ENCODE measurements around the gene MTHFD1L. TPM values are rescaled to one million over a fixed set of nuclear protein-coding genes. Genes with fewer than 3 reads are reported as not detected.

The MTHFD1L gene
- total and polyA plus RNA-seq, 2 donors (not counting 3 experiments of a cell fraction or from before 2014, with no cell fraction given), result 40.2 to 120 TPM

GRCh38 chr6:150865043-150865405 is 478 bp upstream of the MTHFD1L start:
- dilution Hi-C loops (cut with MboI; ENCODE audit: extremely low pct_ligation_motif_present, low sequenced_read_pairs), result no loop called here
- FAIRE-seq (no peak), DNase-seq (ENCODE audit: low read depth, low spot score) (no peak)
- Histone ChIP-seq H3K9me1 (replicated peaks; ENCODE audit: control insufficient read depth, extremely low read depth, insufficient read depth, low read length) (no peaks in the 10 kb centered on the region), H3K4me1 (ENCODE audit: control insufficient read depth, extremely low read depth, insufficient read depth, low read length) (peaks cover 24% of the 10 kb centered on the region), H4K20me1 (replicated peaks; ENCODE audit: control insufficient read depth, extremely low read depth, insufficient read depth, low read length) (no peaks in the 10 kb centered on the region), H3K4me2 (ENCODE audit: insufficient read depth, low read length) (peak overlapping the region; percentile 80), H2AFZ (ENCODE audit: low read depth, low read length) (peak overlapping the region; percentile 32), H3K27me3 (ENCODE audit: control insufficient read depth in 2 of 2, insufficient read depth in 2 of 2, low read length in 2 of 2) (no peaks in the 10 kb centered on the region), H3K9ac (replicated peaks; ENCODE audit: extremely low read depth, insufficient read depth, low read length) (peak overlapping the region; percentile 99), H3K36me3 (ENCODE audit: control insufficient read depth in 2 of 2, extremely low read depth in 1 of 2, insufficient read depth in 2 of 2, low read length in 2 of 2) (no peaks in the 10 kb centered on the region), H3K9me3 (replicated peaks; ENCODE audit: control insufficient read depth, insufficient read depth, low read length) (no peaks in the 10 kb centered on the region), H3K79me2 (ENCODE audit: control insufficient read depth, insufficient read depth, low read length) (peaks cover 33% of the 10 kb centered on the region), H3K27ac (ENCODE audit: insufficient read depth, low read depth, low read length) (peak overlapping the region; percentile 93), H3K4me3 (replicated peaks in 1 of 3; ENCODE audit: insufficient read depth in 1 of 3, low read depth in 1 of 3, low read length in 3 of 3) (peak overlapping the region in 2 of 3 experiments; percentile 34 to 90)
- no peak for TF ChIP-seq POLR2A (IDR thresholded peaks at IDR 0.05; ENCODE audit: low read depth, low read length)
- TF ChIP-seq POLR2AphosphoS5 (IDR thresholded peaks at IDR 0.05; ENCODE audit: insufficient read depth, low read depth, low read length), result no peak
- TF ChIP-seq MAX (IDR thresholded peaks at IDR 0.05; ENCODE audit: insufficient read depth, insufficient read length), result no peak
- no peak for TF ChIP-seq JUN (IDR thresholded peaks at IDR 0.05; ENCODE audit: borderline replicate concordance, insufficient read depth, insufficient read length, low read depth)
- TF ChIP-seq FOS (IDR thresholded peaks at IDR 0.05; ENCODE audit: borderline replicate concordance, insufficient read depth, low read length), result no peak
- no peak for TF ChIP-seq EZH2 (IDR thresholded peaks at IDR 0.05; ENCODE audit: borderline replicate concordance, low read depth, low read length, severe bottlenecking)
- TF ChIP-seq CTCF (IDR thresholded peaks at IDR 0.05; ENCODE audit: extremely low read depth in 1 of 2, insufficient read depth in 1 of 2, low read depth in 1 of 2, low read length in 2 of 2), result no peak
- TF ChIP-seq MYC (IDR thresholded peaks at IDR 0.05; ENCODE audit: low read depth, low read length), result no peak
- TF ChIP-seq GATA2 (IDR thresholded peaks at IDR 0.05; ENCODE audit: insufficient read depth, insufficient read length, low read depth, low read length), result no peak
- ChIA-PET CTCF (interaction anchor here (0.9 to 4.2 kb wide), 9 partner anchors 9 to 794 kb away, joined by 3 to 29 read pairs (median 5); no protein-coding TSS in a partner anchor), POLR2A (interaction anchor here (1.1 to 2.6 kb wide), 5 partner anchors 9 to 525 kb away, joined by 3 to 23 read pairs (median 8); no protein-coding TSS in a partner anchor)
- TSS peak; percentile 93 for BruUV-seq (replicated peaks)
- intact Hi-C loops (cut with micrococcal nuclease), result loop anchor here (1.0 kb wide), 3 partner anchors 8 to 447 kb away; no protein-coding TSS in a partner anchor
